Ovary (tissue), 3 donors: ENCODE measurements around the gene DEGS2.

Experiments used
- EP300 ChIP-seq: sonication (generic); formaldehyde crosslinking; IDR thresholded peaks from one replicate; pipeline ENCODE4 v1.6.1; 2017; ENCODE audit warnings: antibody characterized with exemption
- TF ChIP-seq, protein P1 (sequence below), 3 donors: fragments of 450-650 bp in 2 of 3; fragments of 200-600 bp in 1 of 3; IDR thresholded peaks; one replicate each; pipeline versions ENCODE4 v1.5.1 to v1.8.0; 2016 to 2022; ENCODE audit warnings: antibody characterized with exemption in 3 of 3, mild to moderate bottlenecking in 1 of 3
- donor health status: DM: no; HTN: no; CAD: no.

DNA sequence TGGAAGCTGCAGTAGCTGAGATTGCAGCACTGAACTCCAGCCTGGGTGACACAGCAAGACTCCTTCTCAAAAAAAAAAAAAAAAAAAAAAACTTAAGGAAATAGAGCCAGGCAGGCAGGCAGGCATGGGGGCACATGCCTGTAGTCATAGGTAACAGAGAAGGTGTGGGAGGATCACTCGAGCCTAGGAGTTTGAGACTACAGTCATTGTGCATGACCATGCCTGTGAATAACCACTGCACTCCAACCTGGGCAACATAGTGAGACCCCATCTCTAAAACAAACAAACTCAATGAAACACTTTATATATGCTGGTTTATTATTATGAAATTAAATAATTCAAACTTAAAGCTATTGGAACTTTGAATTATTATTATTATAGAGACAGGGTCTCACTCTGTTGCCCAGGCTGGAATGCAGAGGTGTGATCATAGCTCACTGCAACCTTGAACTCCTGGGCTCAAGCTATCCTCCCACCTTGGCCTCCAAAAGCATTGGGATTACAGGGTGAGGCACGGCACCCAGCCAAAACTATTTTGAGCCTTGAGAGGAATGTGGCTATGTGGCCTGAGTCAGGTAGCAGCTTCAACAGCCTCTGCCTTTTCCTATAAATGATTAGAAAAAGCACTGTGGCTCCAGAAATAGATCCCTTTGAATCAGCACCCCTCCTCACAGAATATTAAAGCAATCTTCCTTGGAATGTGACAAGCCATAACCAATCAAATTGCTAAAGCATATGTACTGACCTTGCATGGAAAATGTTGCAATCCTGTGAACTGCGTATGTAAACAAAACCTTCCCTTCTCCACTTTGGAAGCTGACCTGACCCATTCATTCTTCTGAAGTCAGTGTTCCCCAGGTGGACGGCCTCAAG, 44.8 kb upstream of the DEGS2 start:
- TF ChIP-seq, protein P1, sequence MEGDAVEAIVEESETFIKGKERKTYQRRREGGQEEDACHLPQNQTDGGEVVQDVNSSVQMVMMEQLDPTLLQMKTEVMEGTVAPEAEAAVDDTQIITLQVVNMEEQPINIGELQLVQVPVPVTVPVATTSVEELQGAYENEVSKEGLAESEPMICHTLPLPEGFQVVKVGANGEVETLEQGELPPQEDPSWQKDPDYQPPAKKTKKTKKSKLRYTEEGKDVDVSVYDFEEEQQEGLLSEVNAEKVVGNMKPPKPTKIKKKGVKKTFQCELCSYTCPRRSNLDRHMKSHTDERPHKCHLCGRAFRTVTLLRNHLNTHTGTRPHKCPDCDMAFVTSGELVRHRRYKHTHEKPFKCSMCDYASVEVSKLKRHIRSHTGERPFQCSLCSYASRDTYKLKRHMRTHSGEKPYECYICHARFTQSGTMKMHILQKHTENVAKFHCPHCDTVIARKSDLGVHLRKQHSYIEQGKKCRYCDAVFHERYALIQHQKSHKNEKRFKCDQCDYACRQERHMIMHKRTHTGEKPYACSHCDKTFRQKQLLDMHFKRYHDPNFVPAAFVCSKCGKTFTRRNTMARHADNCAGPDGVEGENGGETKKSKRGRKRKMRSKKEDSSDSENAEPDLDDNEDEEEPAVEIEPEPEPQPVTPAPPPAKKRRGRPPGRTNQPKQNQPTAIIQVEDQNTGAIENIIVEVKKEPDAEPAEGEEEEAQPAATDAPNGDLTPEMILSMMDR (IDR thresholded peaks at IDR 0.05), result no peak
- no peak for TF ChIP-seq EP300
